Peyer's patch (tissue), 4 donors: ENCODE results near the gene CDHR1.

Source experiments
- POLR2A ChIP-seq, 2 donors: fragments of 450-650 bp; IDR thresholded peaks; one replicate each; pipeline ENCODE4 v1.5.1; 2017; ENCODE audit warnings: antibody characterized with exemption in 2 of 2, mild to moderate bottlenecking in 2 of 2, moderate library complexity in 2 of 2
- TF ChIP-seq, protein P1 (sequence below), 6 experiments: fragments of 450-650 bp in 4 of 6; fragments of 200-600 bp in 2 of 6; sonication (generic) in 1 of 6; IDR thresholded peaks; one replicate each; pipeline ENCODE4 v1.5.1; 2017 to 2019; ENCODE audit warnings: antibody characterized with exemption in 6 of 6, mild to moderate bottlenecking in 3 of 6, moderate library complexity in 1 of 6

DNA sequence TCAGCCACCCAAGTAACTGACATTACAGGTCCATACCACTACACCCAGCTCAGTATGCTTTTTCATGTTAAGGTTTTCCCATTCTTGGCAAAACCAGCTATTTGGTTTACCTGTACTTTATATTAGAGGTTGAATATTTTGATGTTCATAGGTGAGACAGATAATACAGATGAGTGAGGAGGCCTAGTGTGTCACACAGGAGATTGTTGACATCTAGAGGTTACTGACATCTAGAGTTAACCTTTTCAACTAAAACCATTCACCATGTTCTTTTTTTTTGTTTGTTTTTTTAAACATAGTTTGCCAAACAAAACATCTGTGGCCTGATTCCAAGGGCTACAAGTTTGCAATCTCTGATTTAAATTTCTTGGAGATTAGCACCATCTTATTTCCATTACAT lies 47.0 kb upstream of the CDHR1 start:
- TF ChIP-seq POLR2A (IDR thresholded peaks at IDR 0.05), result no peak
- TF ChIP-seq, protein P1, sequence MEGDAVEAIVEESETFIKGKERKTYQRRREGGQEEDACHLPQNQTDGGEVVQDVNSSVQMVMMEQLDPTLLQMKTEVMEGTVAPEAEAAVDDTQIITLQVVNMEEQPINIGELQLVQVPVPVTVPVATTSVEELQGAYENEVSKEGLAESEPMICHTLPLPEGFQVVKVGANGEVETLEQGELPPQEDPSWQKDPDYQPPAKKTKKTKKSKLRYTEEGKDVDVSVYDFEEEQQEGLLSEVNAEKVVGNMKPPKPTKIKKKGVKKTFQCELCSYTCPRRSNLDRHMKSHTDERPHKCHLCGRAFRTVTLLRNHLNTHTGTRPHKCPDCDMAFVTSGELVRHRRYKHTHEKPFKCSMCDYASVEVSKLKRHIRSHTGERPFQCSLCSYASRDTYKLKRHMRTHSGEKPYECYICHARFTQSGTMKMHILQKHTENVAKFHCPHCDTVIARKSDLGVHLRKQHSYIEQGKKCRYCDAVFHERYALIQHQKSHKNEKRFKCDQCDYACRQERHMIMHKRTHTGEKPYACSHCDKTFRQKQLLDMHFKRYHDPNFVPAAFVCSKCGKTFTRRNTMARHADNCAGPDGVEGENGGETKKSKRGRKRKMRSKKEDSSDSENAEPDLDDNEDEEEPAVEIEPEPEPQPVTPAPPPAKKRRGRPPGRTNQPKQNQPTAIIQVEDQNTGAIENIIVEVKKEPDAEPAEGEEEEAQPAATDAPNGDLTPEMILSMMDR (IDR thresholded peaks at IDR 0.05), result no peak
